Retina (tissue), 1 donor: ENCODE data around the gene RAPGEF6.
"Not testable (repeated sequence)": the region's sequence is repeated elsewhere in the genome, so short reads cannot be mapped to it uniquely, and the experiment has no call there.

Experiments
- DNase-seq: peaks from one replicate; pipeline ENCODE4 v3.0.0-alpha.2; 2016

Gene RAPGEF6

DNA sequence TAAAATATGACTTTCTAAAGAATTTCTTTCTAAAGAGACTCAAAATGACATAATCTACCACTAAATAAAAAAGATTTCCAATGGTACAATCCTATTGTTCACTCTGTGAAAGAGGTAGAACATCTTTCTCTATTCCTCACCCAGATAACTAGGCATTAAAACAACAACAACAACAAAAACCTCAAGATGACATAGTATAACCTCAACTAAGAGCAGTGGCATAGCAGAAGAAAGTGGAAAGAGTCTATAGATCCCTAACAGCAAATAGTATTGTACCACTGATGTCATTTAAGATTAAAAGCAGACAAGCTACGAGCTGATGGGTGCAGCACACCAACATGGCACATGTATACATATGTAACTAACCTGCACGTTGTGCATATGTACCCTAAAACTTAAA is 29.9 kb downstream of the RAPGEF6 start:
- no peak for DNase-seq

DNA sequence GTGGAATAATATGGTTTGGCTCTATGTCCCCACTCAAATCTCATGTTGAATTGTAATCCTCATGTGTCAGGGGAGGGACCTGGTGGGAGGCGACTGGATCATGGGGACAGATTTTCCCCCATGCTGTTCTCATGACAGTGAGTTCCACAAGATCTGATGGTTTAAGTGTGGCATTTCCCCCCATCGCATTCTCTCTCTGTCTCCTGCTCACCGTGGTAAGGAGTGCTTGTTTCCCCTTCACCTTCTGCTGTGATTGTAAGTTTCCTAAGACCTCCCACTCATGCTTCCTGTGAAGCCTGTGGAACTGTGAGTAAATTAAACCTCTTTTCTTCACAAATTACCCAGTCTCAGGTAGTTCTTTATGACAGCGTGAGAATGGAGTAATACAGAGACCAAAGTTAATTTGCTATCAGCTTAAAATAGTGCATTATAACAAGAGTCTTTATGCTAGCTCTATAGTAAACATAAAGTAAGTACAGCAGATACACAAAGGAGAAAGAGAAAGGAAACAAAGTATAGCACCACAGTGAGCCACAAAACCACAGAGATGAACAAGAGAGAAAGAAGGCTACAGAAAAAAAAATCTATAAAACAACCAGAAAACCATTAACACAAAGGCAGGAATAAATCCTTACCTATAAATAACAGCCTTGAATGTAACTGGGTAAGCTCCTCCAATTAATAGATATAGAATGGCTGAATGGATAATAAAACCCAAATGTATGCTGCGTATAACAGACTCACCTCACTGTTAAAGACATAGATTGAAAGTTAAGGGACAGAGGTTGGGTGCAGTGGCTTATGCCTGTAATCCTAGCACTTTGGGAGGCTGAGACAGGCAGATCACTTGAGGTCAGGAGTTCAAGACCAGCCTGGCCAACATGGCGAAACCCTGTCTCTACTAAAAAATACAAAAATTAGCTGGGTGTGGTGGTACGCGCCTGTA is 39.7 kb downstream of the RAPGEF6 start:
- no peak for DNase-seq

GRCh38 chr5:131593921-131594320 is 41.1 kb downstream of the RAPGEF6 start:
- DNase-seq: no peak

DNA sequence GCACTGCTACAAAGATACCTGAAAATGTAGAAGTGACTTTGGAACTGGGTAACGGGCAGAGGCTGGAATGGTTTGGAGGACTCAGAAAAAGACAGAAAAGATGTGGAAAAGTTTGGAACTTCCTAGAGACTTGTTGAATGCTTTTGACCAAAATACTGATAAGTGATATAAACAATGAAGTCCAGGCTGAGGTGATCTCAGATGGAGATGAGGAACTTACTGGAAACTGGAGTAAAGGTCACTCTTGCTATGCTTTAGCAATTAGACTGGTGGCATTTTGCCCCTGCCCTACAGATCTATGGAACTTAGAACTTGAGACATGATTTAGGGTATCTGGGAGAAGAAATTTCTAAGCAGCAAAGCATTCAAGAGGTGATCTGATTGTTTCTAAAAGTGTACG is 41.6 kb downstream of the RAPGEF6 start:
- not testable (repeated sequence) for DNase-seq

- peak; percentile 54 for DNase-seq
Measured at GRCh38 chr5:131589510-131590348, 45.3 kb downstream of the RAPGEF6 start.

DNA sequence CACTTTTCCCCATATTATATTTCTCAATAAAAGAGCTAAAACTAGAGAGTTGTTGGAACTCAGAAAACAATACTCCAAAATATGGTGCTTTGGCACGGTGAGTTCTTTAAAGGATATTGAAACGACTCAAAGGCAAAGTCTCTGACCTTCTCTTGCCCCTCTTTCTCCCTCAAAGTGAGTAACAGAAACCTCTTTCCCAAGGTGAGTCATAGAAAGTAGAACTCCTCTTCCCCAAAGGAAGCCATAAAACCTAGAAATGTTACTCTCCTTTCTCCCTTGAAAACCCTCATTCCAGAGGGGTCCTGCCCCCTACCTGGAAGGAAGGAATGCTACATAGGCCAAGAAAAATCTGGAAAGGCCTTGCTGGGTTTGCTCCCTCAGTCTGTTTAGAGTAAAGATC is 47.5 kb downstream of the RAPGEF6 start:
- no peak for DNase-seq

DNA sequence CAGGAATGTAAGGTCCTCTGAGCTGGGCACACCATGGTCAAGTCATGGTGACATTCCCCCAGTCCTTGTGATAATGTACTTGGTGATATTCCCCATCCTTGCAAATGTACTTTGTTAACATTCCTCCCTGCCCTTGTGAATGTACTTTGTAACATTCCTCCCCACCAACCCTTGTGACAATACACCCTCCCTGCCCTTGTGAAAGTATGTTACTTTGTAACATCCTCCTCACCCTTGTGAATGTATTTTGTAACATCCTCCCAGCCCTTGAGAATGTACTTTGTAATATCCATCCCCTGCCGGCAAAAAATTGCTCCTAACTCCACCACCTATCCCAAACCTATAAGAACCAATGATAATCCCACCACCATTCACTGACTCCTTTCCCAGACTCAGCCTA is 53.3 kb downstream of the RAPGEF6 start:
- no peak for DNase-seq

GRCh38 chr5:131579917-131580671 is 54.9 kb downstream of the RAPGEF6 start:
- no peak for DNase-seq

GRCh38 chr5:131575660-131576227 is 59.3 kb downstream of the RAPGEF6 start:
- no peak for DNase-seq

DNA sequence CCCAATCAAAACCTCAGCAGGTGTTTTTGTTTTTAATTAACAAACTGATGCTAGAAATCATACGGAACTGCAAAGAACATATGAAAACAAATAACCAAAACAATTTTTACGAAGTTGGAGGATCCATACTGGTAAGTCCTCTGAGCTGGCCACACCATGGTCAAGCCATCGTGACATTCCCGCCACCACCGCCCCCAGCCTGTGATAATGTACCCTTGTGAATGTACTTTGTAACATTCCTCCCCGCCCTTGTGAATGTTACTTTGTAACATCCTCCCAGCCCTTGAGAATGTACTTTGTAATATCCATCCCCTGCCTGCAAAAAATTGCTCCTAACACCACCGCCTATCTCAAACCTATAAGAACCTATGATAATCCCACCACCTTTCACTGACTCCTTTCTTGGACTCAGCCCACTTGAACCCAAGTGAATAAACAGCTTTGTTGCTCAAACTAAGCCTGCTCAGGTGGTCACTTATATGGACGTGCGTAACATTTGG is 63.3 kb downstream of the RAPGEF6 start:
- no peak for DNase-seq

- no peak for DNase-seq
Measured at GRCh38 chr5:131570757-131571156, 64.3 kb downstream of the RAPGEF6 start.

- no peak for DNase-seq
Measured at GRCh38 chr5:131564229-131564652, 70.8 kb downstream of the RAPGEF6 start.

DNA sequence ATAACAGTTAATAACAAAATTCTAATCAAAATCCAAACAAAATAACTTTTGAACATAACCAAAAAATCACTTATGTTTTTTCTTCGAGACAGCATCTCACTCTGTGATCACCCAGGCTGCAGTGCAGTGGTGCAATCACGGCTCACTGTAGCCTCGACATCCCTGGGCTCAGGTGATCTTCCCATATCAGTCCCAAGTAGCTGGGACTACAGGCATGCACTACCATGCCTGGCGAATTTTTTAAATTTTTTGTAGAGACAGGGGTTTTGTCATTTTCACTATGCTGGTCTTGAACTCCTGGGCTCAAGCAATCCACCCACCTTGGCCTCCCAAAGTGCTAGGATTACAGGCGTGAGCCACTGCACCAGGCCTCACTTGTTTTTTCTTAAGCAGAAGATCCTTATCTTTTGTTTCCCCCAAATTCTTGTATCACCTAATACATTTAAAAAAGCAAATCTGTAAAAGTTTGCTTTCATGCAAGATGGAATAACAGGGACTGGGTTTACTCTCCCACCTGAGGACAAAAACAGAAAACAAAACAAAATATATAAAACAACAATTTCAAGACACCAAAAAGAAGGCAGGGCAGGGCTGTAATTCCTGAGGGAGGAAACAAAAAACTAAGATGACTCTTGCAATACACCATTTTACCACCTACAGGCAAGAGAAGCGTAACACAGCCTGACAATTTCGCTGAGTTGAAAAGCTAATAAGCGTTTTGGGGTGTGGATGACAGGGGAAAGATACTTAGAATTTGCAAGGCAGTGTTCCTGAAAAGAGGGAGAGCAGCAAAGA is 71.4 kb downstream of the RAPGEF6 start:
- no peak for DNase-seq

- no peak for DNase-seq
Measured at GRCh38 chr5:131550606-131551005, 84.4 kb downstream of the RAPGEF6 start.

DNA sequence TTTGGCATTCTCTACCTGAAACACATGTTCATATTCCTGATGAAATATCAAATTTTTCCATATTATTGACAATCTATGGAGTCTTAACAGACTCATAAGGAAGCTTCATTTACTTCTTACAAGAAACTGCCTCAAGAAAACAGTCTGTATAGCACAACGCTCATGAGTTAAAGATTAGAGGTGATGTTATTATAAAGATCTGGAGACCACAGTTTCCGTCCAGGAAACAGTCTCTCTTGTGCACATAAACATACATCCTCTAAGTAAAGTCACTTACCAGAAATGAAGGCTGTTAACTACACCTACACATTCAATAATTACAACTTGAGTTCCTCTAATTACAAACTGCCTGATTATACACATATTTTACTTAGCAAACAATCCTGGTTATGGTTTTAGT is 86.9 kb downstream of the RAPGEF6 start:
- DNase-seq: no peak

DNA sequence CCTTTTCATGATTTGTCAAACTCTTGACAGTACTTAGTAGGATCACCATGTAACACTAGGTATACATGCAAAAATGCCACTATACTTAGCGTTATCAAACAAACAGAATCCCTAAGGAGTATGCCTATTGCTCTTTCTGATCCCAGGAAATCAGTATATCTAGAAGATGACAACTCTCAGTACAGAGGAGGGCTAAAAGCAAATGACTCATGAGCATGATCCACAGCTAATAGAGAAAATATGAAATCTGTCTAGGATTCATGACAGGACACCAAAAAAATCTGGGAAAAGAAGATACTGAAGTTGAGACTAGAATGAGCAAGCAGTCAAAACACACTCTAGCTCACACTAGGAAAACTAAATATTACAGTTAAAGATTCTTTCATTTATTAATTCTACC is 89.2 kb downstream of the RAPGEF6 start:
- no peak for DNase-seq

DNA sequence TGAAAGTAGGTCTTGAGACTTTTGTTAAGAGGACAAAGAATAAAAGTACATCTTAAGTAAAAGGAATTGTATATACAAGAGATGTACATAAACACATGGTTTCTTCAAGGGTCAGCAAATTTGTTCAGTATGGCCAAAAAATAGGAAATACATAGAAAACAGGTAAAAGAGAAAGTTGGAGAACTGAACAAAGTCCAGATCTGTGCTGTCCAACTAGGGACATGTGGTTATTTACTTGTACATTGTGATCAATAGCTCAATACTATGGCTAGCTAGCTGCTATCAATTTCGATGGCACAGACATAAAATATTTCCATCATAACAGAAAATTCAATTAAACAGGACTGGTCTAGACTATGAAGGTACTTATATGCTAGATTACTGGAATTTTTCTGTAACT is 92.3 kb downstream of the RAPGEF6 start:
- no peak for DNase-seq

DNA sequence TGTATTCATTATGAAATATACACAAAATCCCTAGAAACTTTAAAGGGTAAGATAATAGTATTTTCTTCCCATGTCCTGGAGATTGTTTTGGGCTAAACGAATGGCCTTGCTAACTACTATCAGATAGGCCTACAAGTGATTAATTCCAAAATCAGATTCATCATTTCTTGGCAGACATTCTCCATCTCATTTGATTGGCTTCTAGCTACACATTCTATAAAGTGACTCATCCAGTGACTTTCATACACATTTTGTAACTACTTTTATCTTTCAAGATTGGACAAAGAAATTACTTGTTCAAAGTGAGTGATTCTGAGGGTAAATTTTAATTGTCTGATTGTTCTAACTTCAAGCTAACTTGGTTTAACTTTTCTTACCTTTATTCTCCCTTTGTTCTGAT is 93.3 kb downstream of the RAPGEF6 start:
- DNase-seq: no peak

GRCh38 chr5:131541071-131541470 is 94.0 kb downstream of the RAPGEF6 start:
- DNase-seq: no peak

DNA sequence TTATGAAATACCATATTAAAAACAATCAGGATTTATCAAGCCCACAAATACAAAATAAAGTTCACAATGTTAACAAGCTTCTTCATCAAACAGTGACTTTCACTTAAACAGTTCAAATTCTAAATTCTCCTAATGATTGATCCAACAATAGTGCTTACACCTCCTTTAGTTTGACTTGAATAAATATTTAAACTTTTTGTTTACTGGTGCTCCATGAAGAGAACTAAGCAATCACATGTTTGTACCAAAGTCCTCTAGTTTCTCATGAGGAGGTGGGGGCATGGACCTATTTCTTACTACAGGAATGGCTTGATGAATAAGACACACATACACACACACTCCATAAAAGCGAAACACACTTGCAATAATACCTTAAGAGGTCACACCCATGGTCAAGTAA is 95.8 kb downstream of the RAPGEF6 start:
- no peak for DNase-seq

DNA sequence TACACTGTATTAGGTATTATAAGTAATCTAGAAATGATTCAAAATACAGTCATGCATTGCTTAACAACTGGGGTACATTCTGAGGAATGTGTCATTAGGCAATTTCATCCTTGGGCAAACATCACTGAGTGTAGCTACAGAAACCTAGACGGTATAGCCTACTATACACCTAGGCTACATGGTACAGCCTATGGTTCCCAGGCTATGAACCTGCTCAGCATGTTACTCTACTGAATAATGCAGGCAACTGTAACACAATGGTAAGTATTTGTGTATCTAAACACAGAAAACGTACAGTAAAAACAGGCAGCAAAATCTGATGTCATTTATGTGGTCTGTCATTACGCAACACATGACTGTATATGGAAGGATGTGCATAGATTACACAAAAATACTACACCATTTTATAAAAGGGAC is 96.8 kb downstream of the RAPGEF6 start:
- no peak for DNase-seq
